Measurements from ENCODE around the gene ZNF644. TPM values are rescaled to one million over a fixed set of nuclear protein-coding genes. Genes with fewer than 3 reads are reported as not detected.

Gene ZNF644
- polyA plus RNA-seq, 3 donors = 7.0 to 22.2 (median 17.6) TPM

DNA sequence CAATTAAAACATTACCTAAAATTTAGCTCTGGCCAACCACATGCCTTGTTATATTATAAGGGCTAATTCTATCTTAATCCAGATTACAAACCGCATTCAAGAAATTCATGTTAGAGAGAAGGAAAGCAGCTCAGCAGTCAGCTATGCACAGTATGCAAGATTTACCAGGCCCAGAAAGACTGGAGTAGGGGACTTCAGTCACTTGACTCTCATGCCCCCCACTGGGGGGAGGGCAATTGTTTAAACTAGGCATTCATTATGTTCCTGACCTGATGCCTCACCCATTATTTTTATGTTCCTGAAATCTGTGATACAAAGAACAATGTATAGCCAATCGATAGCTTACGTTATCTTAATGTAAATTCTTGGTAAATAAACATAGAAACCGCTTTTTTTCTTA lies 96.9 kb downstream of the ZNF644 start:
- no peaks in the 10 kb centered on the region for H3K4me1 ChIP-seq (ENCODE audit: control insufficient read depth in 1 of 2, insufficient read depth in 2 of 2, low read length in 2 of 2)
- Mint-ChIP-seq H3K4me1 (peaks cover 20% of the 10 kb centered on the region), H3K27me3 (ENCODE audit: low read depth in 3 of 3) (peaks cover 0 to 2% (median 0%) of the 10 kb centered on the region in 3 donors), H3K4me3 (no peak overlapping the region), H3K36me3 (peaks cover 16 to 23% of the 10 kb centered on the region in 2 donors), H3K9me3 (peaks cover 0 to 4% (median 1%) of the 10 kb centered on the region in 7 donors), H3K27ac (no peak overlapping the region)
- H3K9ac ChIP-seq (ENCODE audit: insufficient read depth, low read length, poor library complexity, severe bottlenecking) = no peak overlapping the region
- intact Hi-C loops (cut with micrococcal nuclease) = no loop called here
- no peak for DNase-seq
- no peak overlapping the region for H3K27ac ChIP-seq (ENCODE audit: low read depth in 1 of 2, low read length in 2 of 2)
- TF ChIP-seq CTCF (IDR thresholded peaks at IDR 0.05) = no peak
- H3K9me3 ChIP-seq (replicated peaks in 1 of 2; ENCODE audit: control insufficient read depth in 1 of 2, insufficient read depth in 1 of 2, low read length in 2 of 2) = no peaks in the 10 kb centered on the region
- H3K79me2 ChIP-seq (ENCODE audit: insufficient read depth, low read length) = peaks cover 89% of the 10 kb centered on the region
- 100% methylated on average over 1 of the region's 4 CpGs for WGBS (ENCODE audit: insufficient coverage)
- peaks cover 0 to 7% of the 10 kb centered on the region in 2 donors for H3K36me3 ChIP-seq (replicated peaks in 1 of 2; ENCODE audit: control insufficient read depth in 1 of 2, insufficient read depth in 2 of 2, low read length in 2 of 2)
- H4K20me1 ChIP-seq (ENCODE audit: insufficient read depth, low read length) = peaks cover 86% of the 10 kb centered on the region
- no peak overlapping the region for H3K4me2 ChIP-seq (replicated peaks; ENCODE audit: extremely low read depth, low read length, poor library complexity, severe bottlenecking)
- H3K27me3 ChIP-seq (ENCODE audit: control insufficient read depth in 2 of 2, insufficient read depth in 2 of 2, low read length in 2 of 2) = no peaks in the 10 kb centered on the region
- H2AFZ ChIP-seq (ENCODE audit: insufficient read depth, low read depth, low read length, poor library complexity, severe bottlenecking) = no peak overlapping the region
- no peak overlapping the region for H3K4me3 ChIP-seq (replicated peaks in 1 of 3; ENCODE audit: low read depth in 2 of 3, low read length in 3 of 3)

DNA sequence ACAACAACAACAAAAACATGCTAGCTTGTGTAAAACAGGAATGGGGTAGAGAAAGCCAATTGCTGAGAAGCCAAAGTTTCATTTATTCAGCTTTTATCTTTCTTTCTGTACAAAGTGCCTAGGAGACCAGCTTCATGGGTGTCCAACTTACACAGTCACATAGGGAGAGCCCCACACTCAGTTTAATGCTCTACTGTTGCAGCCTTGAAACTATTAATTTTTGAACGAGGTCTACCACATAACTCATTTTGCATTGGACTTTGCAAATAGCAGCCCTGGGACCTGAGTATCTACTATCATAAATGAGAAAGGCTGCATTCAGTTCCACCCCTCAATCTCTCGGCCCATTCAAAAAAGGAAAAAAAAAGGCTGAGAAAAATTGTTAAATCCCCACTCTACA lies 98.8 kb downstream of the ZNF644 start:
- Histone ChIP-seq H3K27ac (ENCODE audit: low read depth in 1 of 2, low read length in 2 of 2) (no peak overlapping the region), H3K9ac (ENCODE audit: insufficient read depth, low read length, poor library complexity, severe bottlenecking) (no peak overlapping the region), H3K9me3 (replicated peaks in 1 of 2; ENCODE audit: control insufficient read depth in 1 of 2, insufficient read depth in 1 of 2, low read length in 2 of 2) (no peaks in the 10 kb centered on the region), H4K20me1 (ENCODE audit: insufficient read depth, low read length) (peaks cover 91% of the 10 kb centered on the region), H3K4me3 (replicated peaks in 1 of 3; ENCODE audit: low read depth in 2 of 3, low read length in 3 of 3) (no peak overlapping the region), H3K27me3 (ENCODE audit: control insufficient read depth in 2 of 2, insufficient read depth in 2 of 2, low read length in 2 of 2) (no peaks in the 10 kb centered on the region), H3K4me1 (ENCODE audit: control insufficient read depth in 1 of 2, insufficient read depth in 2 of 2, low read length in 2 of 2) (no peaks in the 10 kb centered on the region), H3K79me2 (ENCODE audit: insufficient read depth, low read length) (peaks cover 89% of the 10 kb centered on the region), H2AFZ (ENCODE audit: insufficient read depth, low read depth, low read length, poor library complexity, severe bottlenecking) (no peak overlapping the region), H3K4me2 (replicated peaks; ENCODE audit: extremely low read depth, low read length, poor library complexity, severe bottlenecking) (no peak overlapping the region), H3K36me3 (replicated peaks in 1 of 2; ENCODE audit: control insufficient read depth in 1 of 2, insufficient read depth in 2 of 2, low read length in 2 of 2) (peaks cover 0 to 7% of the 10 kb centered on the region in 2 donors)
- intact Hi-C loops (cut with micrococcal nuclease) = no loop called here
- Mint-ChIP-seq H3K4me1 (peaks cover 20% of the 10 kb centered on the region), H3K9me3 (peaks cover 0 to 1% (median 0%) of the 10 kb centered on the region in 7 donors), H3K27me3 (ENCODE audit: low read depth in 3 of 3) (peaks cover 0 to 2% (median 0%) of the 10 kb centered on the region in 3 donors), H3K36me3 (peaks cover 9 to 14% of the 10 kb centered on the region in 2 donors), H3K27ac (no peak overlapping the region), H3K4me3 (no peak overlapping the region)
- no peak for DNase-seq
- 90% methylated on average over 1 of the region's 2 CpGs for WGBS (ENCODE audit: insufficient coverage)
- no peak for TF ChIP-seq CTCF (IDR thresholded peaks at IDR 0.05)

All from CD14-positive monocyte (primary cell).